ENCODE measurements around the gene STRN. TPM values are rescaled to one million over a fixed set of nuclear protein-coding genes. Genes with fewer than 3 reads are reported as not detected.
"Not testable (repeated sequence)": the region's sequence is repeated elsewhere in the genome, so short reads cannot be mapped to it uniquely, and the experiment has no call there.

The STRN gene
- total RNA-seq, 1 donor: 26.5 TPM

GRCh38 chr2:36843838-36844237 is 122.5 kb downstream of the STRN start:
- TF ChIP-seq CTCF (IDR thresholded peaks at IDR 0.05; ENCODE audit: insufficient read depth, low read length): no peak
- no peak overlapping the region for H3K4me3 ChIP-seq (ENCODE audit: low read depth, low read length)
- DNase-seq (ENCODE audit: low read depth): no peak

GRCh38 chr2:36839976-36840617 is 126.2 kb downstream of the STRN start:
- no peak overlapping the region for H3K4me3 ChIP-seq (ENCODE audit: low read depth, low read length)
- no peak for DNase-seq (ENCODE audit: low read depth)
- TF ChIP-seq CTCF (IDR thresholded peaks at IDR 0.05; ENCODE audit: insufficient read depth, low read length): no peak

- no peak for TF ChIP-seq CTCF (IDR thresholded peaks at IDR 0.05; ENCODE audit: insufficient read depth, low read length)
- DNase-seq (ENCODE audit: low read depth): no peak
- no peak overlapping the region for H3K4me3 ChIP-seq (ENCODE audit: low read depth, low read length)
These were observed 131.4 kb downstream of the STRN start for GRCh38 chr2:36834731-36835524.

GRCh38 chr2:36834203-36834602 is 132.1 kb downstream of the STRN start:
- DNase-seq (ENCODE audit: low read depth): no peak
- no peak for TF ChIP-seq CTCF (IDR thresholded peaks at IDR 0.05; ENCODE audit: insufficient read depth, low read length)
- H3K4me3 ChIP-seq (ENCODE audit: low read depth, low read length): no peak overlapping the region

- no peak for DNase-seq (ENCODE audit: low read depth)
- no peak for TF ChIP-seq CTCF (IDR thresholded peaks at IDR 0.05; ENCODE audit: insufficient read depth, low read length)
- no peak overlapping the region for H3K4me3 ChIP-seq (ENCODE audit: low read depth, low read length)
These were observed 135.2 kb downstream of the STRN start for GRCh38 chr2:36831185-36831584.

- DNase-seq (ENCODE audit: low read depth): not testable (repeated sequence)
These were observed 141.7 kb downstream of the STRN start for GRCh38 chr2:36824683-36825082.

GRCh38 chr2:36824273-36824672 is 142.1 kb downstream of the STRN start:
- DNase-seq (ENCODE audit: low read depth): no peak
- no peak overlapping the region for H3K4me3 ChIP-seq (ENCODE audit: low read depth, low read length)
- no peak for TF ChIP-seq CTCF (IDR thresholded peaks at IDR 0.05; ENCODE audit: insufficient read depth, low read length)

More at GRCh38 chr2:36824683-36825082, 141.7 kb downstream of the STRN start:
- H3K4me3 ChIP-seq (ENCODE audit: low read depth, low read length): not testable (repeated sequence)

Data from fibroblast of the aortic adventitia (primary cell).